Right lobe of liver (tissue), 6 donors: ENCODE data around the gene HNRNPM. TPM values are rescaled to one million over a fixed set of nuclear protein-coding genes. Genes with fewer than 3 reads are reported as not detected.

Source experiments
- ATAC-seq, 4 donors: fragments of 200-7000 bp; cut with Tn5 transposase; one replicate each; pipeline ENCODE4 v1.9.1; 2020; ENCODE audit warnings: mild to moderate bottlenecking in 4 of 4, moderate library complexity in 4 of 4
- DNase-seq, 3 donors: peaks; one replicate each; pipeline ENCODE4 v3.0.0-alpha.2; 2020
- H3K27ac ChIP-seq, 3 donors: fragments of 200-600 bp; one replicate each; pipeline ENCODE4 v1.8.0; 2022
- H3K27me3 ChIP-seq, 2 donors: fragments of 200-600 bp; one replicate each; pipeline ENCODE4 v1.8.0; 2022
- H3K36me3 ChIP-seq, 4 donors: fragments of 200-600 bp; sonication (generic) in 1 of 4; one replicate each; pipeline versions ENCODE4 v1.5.1 to v1.8.0; 2017 to 2022; ENCODE audit warnings: control low read depth in 1 of 4
- H3K4me1 ChIP-seq, 4 donors: fragments of 200-600 bp; sonication (generic) in 1 of 4; one replicate each; pipeline versions ENCODE4 v1.5.1 to v1.8.0; 2017 to 2022; ENCODE audit warnings: control low read depth in 1 of 4
- H3K4me3 ChIP-seq, 3 donors: fragments of 200-600 bp; one replicate each; pipeline ENCODE4 v1.8.0; 2022
- H3K9me3 ChIP-seq, 4 donors: fragments of 200-600 bp; sonication (generic) in 1 of 4; one replicate each; pipeline versions ENCODE4 v1.5.1 to v1.8.0; 2017 to 2022; ENCODE audit warnings: control low read depth in 1 of 4
- POLR2A ChIP-seq: fragments of 450-650 bp; IDR thresholded peaks from one replicate; pipeline ENCODE4 v1.6.1; 2017; ENCODE audit warnings: antibody characterized with exemption, mild to moderate bottlenecking
- WGBS: methylation state at CpG from one replicate; pipeline ENCODE4 v1.1.6; 2018; ENCODE audit warnings: low coverage, low lambda C conversion rate; ENCODE audit not compliant: insufficient coverage; ENCODE audit errors: missing lambda C conversion rate; 5-methylcytosine and 5-hydroxymethylcytosine counted together
- intact Hi-C, 2 donors: fragments of 100-400 bp; cut with DNase I; formaldehyde crosslinking; loops; one replicate each; pipeline versions ENCODE4 v1.11.2 to v1.14.1; 2022
- total RNA-seq, 6 experiments: library from RNA; depleted of rRNA in 2 of 6; stranded (reverse); fragments of >200 nt in 2 of 6; fragmentation: NEBNext Ultra II Directional in 3 of 6; extraction: Animal tissue kit (Norgen Biotek cat#: 25700) in 3 of 6; gene quantifications; one replicate each; pipeline versions ENCODE4 v1.1.0 to v1.2.4, GENCODE V29; 2016 to 2023
- TF ChIP-seq, protein P1 (sequence below), 4 donors: fragments of 200-600 bp in 3 of 4; fragments of 450-650 bp in 1 of 4; IDR thresholded peaks; one replicate each; pipeline versions ENCODE4 v1.5.1 to v1.8.0; 2016 to 2022; ENCODE audit warnings: antibody characterized with exemption in 4 of 4, mild to moderate bottlenecking in 2 of 4
- donor health status: DM: no; HTN: yes; CAD: no.
- donor health status: DM: no; HTN: no; CAD: no.
- donor health status: DM: no; HTN: no; CAD: no.
- donor health status: DM: no; HTN: yes; CAD: no.
- donor health status: DM: no; HTN: yes; CAD: no.

Gene HNRNPM
- total RNA-seq, 6 experiments from 2014 or later = 31.8 to 82.5 (median 58.6) TPM

DNA sequence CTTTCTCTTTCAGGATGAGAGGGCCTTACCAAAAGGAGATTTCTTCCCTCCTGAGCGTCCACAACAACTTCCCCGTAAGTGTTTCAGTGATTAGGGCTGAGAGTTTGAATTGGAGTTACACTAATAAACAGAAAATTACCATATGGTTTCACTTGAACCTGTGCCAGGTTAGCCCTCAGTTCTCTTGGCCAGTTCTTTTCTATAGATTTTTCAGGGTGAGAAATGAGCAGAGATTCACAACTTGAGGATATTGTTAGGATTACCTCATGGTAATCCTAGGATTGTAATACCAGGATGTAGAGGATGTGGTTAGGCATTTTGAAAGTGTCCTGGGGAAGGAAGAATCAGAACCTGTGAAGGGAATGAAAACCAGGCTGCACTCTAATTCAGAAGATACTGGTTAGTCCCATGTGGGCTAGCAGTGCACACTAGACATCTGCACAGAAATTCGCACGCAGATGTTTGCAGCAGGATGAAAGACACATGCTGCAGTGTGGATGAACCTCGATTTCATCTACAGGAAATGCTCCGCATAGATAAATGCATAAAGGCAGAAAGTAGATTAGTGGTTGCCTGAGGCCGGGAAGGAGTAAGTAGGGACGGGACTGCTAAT lies 24.1 kb downstream of the HNRNPM start:
- TF ChIP-seq, protein P1, sequence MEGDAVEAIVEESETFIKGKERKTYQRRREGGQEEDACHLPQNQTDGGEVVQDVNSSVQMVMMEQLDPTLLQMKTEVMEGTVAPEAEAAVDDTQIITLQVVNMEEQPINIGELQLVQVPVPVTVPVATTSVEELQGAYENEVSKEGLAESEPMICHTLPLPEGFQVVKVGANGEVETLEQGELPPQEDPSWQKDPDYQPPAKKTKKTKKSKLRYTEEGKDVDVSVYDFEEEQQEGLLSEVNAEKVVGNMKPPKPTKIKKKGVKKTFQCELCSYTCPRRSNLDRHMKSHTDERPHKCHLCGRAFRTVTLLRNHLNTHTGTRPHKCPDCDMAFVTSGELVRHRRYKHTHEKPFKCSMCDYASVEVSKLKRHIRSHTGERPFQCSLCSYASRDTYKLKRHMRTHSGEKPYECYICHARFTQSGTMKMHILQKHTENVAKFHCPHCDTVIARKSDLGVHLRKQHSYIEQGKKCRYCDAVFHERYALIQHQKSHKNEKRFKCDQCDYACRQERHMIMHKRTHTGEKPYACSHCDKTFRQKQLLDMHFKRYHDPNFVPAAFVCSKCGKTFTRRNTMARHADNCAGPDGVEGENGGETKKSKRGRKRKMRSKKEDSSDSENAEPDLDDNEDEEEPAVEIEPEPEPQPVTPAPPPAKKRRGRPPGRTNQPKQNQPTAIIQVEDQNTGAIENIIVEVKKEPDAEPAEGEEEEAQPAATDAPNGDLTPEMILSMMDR (IDR thresholded peaks at IDR 0.05) = no peak
- TF ChIP-seq POLR2A = no peak
- no peak overlapping the region for H3K27ac ChIP-seq
- DNase-seq = no peak
- no peak overlapping the region for H3K4me3 ChIP-seq
- peaks cover 17 to 97% (median 62%) of the 10 kb centered on the region in 4 donors for H3K36me3 ChIP-seq
- no peak for ATAC-seq
- H3K4me1 ChIP-seq = peaks cover 0 to 5% (median 0%) of the 10 kb centered on the region in 4 donors
- no peaks in the 10 kb centered on the region for H3K9me3 ChIP-seq
- 76% methylated on average over 8 of the region's 8 CpGs for WGBS
- intact Hi-C loops = no loop called here
- no peaks in the 10 kb centered on the region for H3K27me3 ChIP-seq

DNA sequence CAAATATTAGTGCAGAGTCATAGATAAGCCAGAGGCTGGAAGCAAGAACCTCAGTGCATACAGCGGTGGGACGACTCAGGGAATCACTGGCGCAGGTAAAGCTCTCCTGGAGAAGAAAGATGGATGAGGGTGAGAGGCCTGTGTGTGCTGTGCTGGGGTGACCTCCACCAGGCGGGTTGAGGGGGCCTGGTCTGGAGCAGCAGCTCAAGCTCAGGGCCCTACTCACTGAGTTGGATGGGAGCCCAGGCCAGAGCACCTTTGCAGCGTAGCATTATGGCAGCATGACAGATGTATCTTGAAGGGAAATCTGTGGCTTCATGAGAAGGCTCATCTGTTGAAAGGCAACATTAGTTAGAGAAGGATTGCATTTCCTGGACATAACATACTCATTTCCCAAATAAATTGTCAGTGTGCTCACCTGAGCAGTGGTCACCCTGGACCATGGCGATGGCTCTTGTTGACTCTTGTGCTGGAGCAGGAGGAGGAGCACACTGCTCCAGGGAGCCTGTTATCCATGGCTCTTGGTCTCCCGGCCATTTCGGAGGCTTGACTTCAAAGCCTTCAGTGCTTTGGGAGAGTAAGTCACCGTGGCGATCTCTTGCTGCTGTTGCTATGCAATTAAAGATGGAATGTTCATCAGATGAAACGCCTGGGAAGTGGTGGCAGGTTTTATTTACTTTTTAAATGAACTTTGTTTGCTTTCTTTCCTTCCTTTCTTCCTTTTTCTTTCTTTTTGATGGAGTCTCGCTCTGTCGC lies 25.0 kb downstream of the HNRNPM start:
- no peaks in the 10 kb centered on the region for H3K9me3 ChIP-seq
- no peak overlapping the region for H3K27ac ChIP-seq
- H3K36me3 ChIP-seq = peaks cover 17 to 97% (median 62%) of the 10 kb centered on the region in 4 donors
- intact Hi-C loops = no loop called here
- 76% methylated on average over 5 of the region's 13 CpGs for WGBS
- no peak for DNase-seq
- ATAC-seq = no peak
- no peak for TF ChIP-seq POLR2A
- TF ChIP-seq, protein P1 (IDR thresholded peaks at IDR 0.05) = no peak
- H3K4me1 ChIP-seq = peaks cover 0 to 5% (median 0%) of the 10 kb centered on the region in 4 donors
- no peaks in the 10 kb centered on the region for H3K27me3 ChIP-seq
- no peak overlapping the region for H3K4me3 ChIP-seq

DNA sequence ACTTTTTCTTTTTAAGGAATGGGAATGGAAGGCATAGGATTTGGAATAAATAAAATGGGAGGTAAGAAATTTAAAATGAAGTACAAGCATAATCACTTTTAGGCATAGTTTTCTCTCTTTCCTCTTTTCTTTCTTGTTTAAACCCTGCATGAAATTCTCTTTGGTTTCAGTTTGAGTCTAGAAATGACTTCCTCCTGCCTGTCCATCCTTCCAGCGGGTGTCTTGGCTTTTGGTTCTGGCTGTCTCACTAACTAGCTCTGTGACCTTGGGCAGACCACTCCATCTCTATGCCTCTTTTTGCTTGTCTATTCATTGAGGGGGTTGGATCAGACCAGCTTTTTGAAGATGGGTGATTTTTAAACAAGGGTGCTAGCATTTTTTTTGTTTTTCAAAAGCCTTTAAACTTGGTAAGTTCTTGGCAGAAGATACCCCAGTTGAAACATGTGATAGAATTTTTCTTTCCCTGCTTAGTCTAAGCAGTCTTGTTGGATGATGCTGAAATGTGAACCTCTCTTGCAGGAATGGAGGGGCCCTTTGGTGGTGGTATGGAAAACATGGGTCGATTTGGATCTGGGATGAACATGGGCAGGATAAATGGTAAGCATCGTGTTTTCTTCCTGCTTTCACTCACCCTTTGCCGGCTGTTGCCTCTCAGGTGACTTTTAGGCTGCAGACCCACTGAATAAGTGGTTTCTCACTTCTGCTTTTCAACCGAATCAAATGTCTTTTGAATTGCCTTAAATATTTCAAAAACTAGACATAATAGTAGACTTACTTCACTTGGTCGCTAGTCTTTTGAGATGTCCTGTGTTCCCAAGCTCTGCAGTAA lies 29.1 kb downstream of the HNRNPM start:
- peak in 1 of 4 donors; percentile 46 for ATAC-seq
- TF ChIP-seq POLR2A = no peak
- TF ChIP-seq, protein P1 (IDR thresholded peaks at IDR 0.05) = no peak
- H3K27ac ChIP-seq = no peak overlapping the region

DNA sequence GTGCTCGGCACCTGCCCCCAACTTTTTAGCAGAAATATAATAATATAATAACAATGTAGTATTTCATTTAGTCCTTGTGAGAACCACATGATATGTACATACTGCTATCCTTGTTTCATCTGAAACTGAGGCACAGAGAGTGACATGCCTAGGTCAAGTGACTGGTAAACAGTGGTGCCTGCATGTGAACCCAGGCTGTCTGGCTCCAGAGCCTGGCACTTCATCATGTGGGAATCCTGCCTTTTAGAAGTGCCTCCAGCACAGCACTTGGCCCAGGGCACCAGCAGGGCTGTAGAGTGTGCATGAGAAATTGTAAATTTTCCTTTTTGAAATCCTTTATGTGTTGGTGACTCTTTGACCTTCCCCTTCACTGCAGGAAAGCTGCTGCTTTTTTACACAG lies 30.2 kb downstream of the HNRNPM start:
- Histone ChIP-seq H3K4me1 (no peaks in the 10 kb centered on the region), H3K36me3 (peaks cover 5 to 90% (median 43%) of the 10 kb centered on the region in 4 donors), H3K9me3 (no peaks in the 10 kb centered on the region), H3K4me3 (no peak overlapping the region), H3K27me3 (no peaks in the 10 kb centered on the region), H3K27ac (no peak overlapping the region)
- intact Hi-C loops = no loop called here
- WGBS = 89% methylated on average over 1 of the region's 1 CpG
- TF ChIP-seq, protein P1 (IDR thresholded peaks at IDR 0.05) = no peak
- no peak for TF ChIP-seq POLR2A
- ATAC-seq = no peak
- no peak for DNase-seq

More for the DNA sequence above, 29.1 kb downstream of the HNRNPM start:
- H3K4me1 ChIP-seq = no peaks in the 10 kb centered on the region
- peaks cover 8 to 97% (median 51%) of the 10 kb centered on the region in 4 donors for H3K36me3 ChIP-seq
- 76% methylated on average over 6 of the region's 6 CpGs for WGBS
- H3K27me3 ChIP-seq = no peaks in the 10 kb centered on the region
- intact Hi-C loops = no loop called here
- H3K4me3 ChIP-seq = no peak overlapping the region
- DNase-seq = no peak
- H3K9me3 ChIP-seq = no peaks in the 10 kb centered on the region
